HG02840 (cell line): ENCODE measurements around the gene CIBAR2.

Experiments
- ATAC-seq: cut with Tn5 transposase; IDR thresholded peaks from one replicate; pipeline ENCODE4 v1.9.1; 2021; ENCODE audit warnings: mild to moderate bottlenecking, moderate library complexity, moderate number of reproducible peaks; ENCODE audit not compliant: unreplicated experiment, low FRiP score

The CIBAR2 gene

DNA sequence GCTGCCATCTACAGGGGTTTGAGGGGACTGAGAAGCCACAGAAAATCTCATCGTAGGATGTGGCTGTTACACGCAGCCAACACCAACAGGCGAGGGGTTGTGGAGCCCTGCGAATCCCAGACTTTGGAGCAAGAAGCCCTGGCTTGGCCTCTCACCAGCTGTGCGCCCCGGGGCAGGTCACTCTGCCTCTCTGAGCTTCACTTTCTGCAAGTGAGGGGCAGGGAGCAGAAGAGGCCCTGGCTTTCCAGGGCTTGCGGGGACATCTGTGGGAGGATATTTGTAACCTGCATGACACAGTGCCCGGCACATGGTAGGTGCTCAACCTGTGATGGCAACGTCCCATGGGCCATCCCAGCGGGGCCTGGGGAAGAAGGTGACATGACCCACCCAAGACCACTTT is 32.9 kb upstream of the CIBAR2 start:
- ATAC-seq = no peak

DNA sequence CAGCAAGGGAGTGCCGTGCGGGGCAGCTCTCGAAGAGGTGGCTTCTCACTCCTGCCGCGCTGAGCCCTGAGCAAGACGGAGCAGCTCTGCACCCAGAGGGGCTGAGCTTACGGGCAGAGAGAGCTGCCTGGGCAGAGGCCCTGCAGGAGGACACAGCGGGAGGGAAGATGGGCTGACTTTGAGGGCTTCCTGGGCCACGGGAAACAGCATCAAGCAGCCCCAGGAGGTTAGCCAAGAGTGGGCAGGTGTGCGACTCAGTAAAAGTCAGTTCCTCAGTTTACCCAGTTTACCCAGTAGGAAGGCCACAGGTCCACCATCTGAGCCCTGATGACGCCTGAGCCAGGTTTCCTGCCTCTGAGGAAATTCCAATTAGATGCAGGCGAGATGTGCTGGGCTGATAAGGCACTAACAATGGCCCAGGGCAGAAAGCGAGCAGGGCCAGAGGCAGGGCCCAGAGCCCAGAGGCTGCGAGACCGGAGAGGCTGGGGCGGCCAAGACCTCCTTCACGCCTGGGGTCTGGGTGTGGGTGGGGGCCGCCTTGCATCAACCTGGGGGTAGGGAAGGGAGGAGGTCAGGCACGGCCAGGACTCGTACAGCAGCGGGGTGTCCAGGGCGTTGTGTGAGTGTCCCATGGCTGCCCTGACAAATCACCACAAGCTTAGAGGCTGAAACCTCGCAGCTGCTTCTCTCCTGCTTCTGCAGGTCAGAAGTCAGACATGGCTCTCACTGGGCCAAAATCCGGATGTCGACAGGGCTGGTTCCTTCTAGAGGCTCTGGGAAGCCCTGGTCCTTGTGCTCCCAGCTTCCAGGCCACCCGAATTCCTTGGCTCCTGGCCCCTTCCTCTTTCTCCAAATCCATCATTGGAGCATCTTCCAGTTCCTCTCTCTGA is 32.0 kb upstream of the CIBAR2 start:
- no peak for ATAC-seq

DNA sequence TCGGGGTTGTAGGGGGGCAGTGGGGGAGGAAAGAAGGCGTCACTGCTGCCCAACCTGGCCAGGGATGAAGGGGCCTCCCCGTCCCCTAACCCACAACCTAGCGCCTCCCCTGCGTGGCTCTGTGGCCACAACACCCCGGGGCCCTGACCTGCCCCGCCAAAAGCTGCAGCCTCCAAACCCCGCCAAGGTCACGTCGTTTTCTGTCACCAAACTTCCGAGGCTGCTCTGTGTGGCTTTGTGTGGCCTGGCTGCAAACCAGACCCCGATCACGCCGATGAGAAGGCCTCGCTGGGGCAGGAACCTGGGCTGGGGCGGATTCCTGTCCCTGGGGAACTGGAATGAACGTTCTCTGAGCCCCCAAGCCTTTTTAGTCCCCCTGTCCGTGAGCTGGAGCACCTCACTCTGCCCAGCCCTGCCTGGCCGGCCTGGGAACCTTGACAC is 30.5 kb upstream of the CIBAR2 start:
- ATAC-seq = no peak

DNA sequence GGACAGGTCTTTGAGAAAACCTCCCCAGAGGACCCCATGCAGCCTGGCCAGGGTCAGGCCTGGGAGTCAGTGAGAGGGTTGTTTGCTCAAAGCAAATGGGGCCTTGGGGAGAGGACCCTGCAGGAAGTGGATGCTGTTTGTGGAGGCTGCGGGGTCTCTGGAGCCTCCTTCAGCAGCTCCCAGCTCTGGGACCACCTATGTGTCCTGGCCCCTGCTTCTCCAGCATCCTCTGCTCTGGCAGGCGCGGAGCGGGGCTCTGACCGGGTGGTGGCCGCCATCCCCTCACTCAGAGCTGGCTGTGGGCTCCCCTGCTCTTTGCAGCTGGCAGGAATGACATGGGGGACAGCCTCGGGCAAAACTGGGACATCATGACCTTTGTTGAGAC is 29.8 kb upstream of the CIBAR2 start:
- no peak for ATAC-seq

DNA sequence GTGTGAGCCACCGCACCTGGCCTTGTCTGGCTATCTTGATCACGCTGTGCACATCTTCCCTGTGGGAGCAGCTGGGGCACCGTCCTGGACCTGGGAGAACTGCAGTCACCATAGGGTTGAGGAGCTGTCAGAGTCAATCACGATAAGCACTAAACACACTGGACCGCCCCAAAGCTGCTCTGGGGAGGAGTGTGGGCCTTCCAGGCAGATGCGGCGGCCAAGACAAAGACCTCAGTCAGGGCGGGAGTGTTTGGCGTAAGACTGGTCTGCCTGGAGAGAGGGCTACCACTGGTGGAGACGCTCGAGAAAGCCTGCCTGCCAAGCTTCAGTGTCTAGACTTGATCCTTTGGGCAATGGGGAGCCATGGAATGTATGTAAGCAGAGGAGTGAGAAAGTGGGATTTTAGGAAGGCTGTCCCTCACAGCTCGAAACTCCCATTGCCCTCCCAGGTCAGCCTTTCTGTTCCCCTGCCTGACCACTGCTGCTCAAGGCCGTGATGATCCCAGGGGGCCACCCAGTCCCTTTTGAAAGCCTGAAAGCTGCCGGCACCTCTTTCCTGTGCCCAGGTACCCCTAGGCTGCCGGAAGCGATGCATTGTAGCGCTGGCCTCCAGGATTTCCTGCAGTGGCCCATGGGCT is 29.3 kb upstream of the CIBAR2 start:
- no peak for ATAC-seq

DNA sequence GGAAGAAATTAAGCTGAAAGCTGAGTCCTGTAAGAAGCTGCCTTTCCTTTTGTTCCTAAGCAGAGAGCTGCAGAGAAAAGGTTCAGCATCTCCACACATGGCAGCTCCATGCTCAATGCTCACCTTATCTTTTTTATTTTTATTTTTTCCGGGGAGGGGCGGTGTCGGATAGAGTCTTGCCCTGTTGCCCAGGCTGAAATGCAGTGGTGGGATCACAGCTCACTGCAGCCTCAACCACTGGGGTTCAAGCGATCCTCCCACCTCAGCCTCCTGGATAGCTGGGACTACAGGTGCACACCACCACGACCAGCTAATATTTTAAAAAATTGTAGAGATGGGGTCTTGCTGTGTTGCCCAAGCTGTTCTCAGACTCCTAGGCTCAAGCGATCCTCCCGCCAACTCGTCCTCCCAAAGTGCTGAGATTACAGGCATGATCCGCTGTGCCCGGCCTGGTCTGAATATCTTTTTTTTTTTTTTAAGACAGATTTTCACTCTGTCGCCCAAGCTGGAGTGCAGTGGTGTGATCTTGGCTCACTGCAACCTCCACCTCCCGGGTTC is 28.3 kb upstream of the CIBAR2 start:
- ATAC-seq = no peak

DNA sequence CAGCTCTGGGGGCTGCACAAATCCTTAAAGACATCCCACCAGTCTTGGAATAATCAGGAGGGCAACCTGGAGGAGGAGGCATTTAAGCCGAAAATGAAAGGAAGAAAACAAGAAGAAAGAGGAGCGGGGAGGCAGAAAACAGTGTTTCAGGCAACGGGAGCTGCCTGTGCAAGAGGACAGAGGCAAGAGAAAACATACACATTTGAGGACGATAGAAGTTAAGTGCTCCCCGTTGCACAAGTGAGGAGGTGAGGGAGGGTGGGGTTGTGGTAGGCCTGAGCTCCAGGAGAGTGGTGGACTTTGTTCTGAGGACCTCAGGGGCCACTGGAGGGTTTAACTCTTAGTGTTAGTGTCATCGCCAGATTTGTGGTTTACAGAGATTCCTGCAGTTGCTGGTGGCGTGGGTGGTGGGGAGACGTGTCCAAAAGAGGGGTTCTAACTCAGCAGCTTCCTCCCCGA is 27.6 kb upstream of the CIBAR2 start:
- ATAC-seq = no peak

DNA sequence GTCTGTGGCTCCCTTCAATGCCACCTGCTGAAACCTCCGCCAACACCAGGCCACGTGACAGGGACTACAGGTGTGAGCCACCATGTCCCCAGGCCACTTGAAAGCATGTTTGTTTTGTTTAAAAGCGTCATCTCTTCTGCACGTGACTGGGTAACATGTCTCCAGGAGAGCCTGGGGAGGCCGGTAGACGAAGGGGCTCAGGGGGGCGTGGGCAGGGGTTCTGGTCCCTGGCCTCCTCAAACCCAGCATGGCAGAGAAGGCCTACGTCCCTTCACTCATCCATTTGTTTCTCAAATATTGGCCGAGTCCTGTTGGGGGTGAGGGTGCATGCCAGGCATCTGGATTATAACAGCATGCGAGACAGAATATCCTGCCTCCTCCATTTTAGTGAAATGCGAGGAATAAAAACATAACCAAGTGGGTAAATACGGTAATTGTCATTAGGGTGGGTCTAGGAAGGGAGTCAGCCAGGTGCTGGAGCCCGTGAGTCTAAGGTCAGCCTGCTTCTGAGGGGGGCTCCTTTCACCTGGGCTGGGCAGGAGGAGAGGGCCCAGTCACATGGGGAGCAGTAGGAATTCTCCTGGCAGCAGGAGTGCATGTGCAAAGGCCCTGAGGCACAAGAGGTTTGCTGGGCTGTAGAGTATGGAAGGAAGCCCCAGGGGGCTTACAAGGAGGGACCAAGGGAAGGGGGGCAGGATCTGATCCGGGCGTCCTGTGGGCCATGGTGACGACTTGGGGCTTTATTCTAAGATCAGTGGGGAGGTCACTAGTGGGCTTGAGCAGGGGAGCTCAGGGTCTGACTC is 26.8 kb upstream of the CIBAR2 start:
- no peak for ATAC-seq

DNA sequence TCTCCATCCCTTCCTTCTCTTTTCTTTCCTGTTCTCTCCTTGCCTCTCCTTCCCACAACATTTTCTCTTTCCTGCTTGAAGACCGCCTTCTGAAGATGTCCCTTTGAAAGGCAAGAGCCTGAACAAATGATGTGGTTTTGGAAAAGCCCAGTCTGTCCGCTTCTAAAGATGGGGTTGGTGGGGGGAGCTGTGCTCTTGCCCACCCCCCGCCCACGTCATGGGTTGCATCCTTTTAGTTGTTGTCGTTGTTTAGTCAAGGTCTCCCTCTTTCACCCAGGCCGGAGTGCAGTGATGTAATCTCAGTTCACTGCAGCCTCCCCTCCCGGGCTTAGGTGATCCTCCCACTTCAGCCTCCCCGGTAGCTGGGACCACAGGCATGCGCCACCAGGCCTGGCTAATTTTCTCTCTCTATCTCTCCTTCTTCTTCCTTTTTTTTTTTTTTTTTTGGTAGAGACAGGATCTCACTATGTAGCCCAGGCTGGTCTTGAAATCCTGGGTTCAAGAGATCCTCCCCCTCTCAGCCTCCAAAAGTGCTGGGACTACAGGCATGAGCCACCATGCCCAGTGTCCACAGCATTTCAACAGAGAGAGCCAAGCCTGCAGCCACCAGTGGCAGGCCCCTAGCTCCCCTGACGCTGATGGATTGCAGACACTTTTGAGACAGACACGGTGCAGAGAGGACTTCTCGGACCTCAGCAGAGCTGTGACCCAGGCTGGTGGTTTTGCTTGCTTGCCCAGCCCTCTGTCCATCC is 26.0 kb upstream of the CIBAR2 start:
- no peak for ATAC-seq

DNA sequence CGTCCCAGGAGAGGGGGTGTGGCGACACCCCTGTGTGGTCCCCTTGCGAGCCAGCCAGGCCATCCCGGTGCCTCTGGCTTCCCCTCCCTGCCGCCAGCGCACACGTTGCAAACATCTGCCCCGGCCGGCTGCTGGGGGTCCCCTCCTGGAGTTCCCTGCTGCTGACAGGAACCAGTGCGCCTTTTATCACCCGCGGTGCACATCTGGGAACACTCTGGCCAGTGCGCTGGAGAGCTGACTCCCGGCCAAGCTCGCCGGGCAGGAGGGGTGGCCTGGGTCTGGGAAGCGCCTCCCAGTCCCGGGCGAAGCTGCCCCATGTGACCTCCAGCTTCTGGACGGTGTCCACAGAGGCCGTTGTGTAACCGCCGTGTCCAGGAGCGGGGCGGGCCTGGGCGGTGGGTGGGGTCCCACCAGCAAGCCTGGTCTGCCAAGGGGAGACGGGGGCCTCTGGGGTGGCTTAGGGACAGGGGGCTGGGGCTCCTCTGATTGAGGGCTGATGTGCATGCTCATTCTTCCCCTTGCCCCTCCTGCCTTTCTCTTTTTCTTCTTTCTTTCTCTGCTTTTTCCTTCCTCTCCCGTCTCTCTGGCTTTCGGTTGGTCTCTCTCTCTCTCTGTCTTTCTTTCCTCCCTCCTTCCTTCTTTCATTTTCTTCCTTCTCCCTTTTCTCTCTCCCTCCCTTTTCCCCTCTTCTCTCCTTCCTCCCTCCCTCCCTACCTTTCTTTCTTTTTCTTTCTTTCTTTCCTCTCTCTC is 25.2 kb upstream of the CIBAR2 start:
- no peak for ATAC-seq

DNA sequence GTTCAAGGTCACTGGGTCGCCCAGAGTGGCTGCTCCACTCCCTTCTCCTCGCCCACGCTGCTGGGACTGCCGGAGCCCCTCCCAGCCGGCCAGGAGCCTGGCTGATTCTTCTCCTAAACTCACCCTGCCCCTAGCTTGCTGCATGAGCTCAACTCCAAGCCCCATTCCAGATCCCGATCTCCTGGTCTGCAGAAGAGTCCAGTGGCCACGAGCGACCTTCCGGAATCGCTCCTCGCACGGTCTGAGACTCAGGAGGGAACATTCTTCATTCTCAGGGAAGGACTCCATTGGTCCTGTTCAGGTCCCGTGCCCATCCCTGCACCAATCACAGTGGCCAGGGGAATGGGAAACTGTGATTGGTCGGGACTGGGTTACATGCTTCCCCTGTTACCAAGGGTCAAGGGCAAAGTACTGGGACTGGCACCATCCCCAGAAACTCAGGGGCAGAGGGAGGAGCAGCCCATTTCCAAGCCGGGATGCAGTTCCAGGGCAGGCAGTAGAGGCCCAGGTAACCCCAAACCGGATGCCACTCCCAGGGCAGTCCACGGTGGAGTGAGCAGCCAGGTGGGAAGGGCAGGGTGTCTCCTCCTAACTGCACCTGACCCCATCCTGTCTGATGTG is 24.5 kb upstream of the CIBAR2 start:
- no peak for ATAC-seq

DNA sequence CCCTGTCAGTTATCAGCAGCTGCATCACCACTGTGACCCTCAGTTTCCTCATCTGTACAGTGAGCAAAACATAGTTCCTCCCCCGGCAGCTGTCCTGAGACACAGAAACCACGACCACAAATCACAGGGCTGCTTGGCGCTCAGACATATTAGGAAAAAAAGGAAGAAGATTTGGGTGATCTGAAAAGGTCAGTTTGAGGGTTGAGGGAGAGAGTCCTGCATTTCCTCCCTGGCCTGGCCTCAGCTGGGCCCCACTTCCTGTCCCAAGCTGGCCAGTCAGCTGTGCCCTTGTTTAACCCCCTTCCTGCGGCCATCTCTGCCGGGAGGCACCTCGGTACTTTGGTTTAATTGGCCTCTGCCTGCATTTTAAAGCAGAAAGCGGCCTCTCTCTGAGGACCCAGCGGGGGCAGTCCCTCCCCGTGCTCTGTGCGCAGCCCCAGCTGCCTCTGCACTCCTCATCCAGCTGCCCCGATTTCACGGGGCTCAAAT is 24.0 kb upstream of the CIBAR2 start:
- no peak for ATAC-seq

DNA sequence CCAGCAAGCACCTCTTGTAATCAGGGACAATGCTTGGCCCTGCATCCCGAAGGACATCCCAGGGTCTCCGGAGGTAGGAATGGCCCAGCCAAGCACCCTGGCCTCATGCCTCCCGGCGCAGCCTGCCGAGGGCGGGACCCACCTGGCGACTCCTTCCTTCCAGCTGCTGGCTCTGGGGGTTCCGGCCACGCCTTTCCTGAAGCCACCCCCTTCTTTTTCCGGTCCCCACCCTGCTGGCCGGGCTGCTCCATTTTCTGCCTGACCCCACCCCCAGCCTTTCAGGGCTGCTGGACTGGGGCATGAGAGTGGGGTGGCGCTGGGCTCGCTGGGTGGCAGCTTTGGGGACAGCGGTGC is 22.5 kb upstream of the CIBAR2 start:
- no peak for ATAC-seq

DNA sequence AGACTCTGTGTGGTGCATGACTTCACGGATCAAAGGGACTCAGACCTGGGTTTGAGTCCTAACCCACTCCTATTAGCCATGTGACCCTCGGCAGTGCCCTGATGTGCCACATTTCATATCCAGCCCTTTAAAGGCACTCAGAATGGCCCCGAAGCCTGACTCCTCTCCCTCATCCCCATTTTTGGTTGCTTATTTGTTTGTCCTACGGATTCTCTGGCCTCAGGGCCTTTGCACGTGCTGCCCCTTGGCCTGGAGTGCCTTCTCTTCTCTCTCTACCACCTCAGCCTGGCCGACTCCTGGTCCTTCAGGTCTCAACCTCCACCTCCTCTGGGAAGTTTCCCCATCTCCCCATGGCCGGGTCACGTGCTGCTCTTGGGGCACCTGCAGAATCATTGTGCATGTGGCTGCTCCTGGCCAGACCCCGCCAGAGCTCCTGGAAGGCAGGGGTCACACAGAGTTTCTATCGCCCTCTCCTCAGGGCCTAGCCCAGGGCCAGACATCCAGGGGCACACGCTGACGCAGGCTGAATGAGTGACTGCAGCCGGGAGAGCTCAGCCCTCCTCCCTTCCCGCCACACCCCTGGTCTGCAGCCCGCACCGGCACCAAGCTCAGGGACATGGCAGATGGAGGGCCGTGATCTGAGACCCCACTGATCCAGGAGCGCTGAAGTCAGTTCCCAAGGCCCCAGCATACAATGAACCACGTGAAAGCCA is 22.0 kb upstream of the CIBAR2 start:
- ATAC-seq = no peak

DNA sequence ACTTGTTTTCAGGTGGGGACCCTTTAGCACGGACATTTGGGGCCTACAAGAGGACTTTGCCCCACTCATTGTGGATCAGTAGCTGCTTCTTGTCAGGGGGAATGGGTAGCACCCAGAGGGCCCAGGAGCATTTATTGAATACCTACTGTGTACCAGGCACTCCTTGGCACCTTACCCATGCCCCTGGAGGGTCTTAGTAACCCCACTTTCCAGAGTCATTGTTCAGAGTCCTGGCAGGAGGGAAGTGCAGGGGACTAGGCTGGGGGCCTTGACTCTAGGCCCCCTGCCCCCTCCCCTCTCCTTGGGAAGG is 21.0 kb upstream of the CIBAR2 start:
- ATAC-seq = no peak

DNA sequence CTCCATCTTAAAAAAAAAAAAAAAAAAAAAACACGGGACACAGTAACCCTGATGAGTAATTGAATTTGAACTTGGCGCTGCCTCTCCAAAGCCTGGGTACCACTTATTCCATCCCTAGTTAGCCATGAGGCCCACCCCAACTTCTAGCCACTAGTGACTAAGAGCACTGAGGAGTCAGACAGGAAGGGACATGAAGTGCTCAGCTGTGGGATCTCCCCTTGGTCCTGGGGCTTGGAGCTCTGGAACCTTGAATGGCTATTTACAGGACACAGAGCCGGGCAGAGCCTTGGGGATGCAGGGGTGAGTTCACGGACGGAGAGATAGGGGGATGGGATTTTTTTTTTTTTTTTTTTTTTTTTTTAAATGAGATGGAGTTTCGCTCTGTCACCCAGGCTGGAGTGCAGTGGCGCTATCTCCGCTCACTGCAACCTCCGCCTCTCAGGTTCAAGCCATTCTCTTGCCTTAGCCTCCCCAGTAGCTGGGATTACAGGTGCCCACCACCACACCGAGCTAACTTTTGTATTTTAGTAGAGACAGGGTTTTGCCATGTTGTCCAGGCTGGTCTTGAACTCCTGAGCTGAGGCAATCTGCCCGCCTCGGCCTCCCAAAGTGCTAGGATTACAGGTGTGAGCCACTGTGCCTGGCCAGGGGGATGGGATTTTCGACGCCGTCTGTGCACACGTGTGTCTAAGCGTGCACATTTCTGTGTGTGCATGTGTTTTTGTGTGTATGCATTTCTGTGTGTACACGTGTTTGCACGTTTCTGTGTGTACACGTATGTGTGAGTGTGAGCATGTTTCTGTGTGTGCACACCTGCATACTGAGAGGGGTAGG is 20.4 kb upstream of the CIBAR2 start:
- ATAC-seq = no peak

DNA sequence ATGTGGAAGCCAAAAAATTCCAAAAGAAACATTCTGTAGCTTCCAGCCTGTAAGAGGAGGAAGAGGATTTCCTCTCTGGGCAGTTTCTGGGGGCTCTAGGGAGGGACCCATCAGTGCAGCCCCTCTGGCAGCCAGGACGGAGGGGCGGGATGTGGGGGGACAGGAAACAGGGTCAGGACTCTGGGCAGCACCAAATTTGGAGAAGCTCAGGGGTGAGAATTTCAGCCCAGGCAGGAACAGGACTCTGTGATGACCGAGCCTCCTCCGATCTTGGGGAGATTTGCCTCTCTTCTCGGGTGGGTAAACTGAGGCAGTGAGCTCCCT is 18.4 kb upstream of the CIBAR2 start:
- ATAC-seq = no peak
